Panc1 (cell line): ENCODE results near the gene TSPAN16. TPM values are rescaled to one million over a fixed set of nuclear protein-coding genes. Genes with fewer than 3 reads are reported as not detected.

Experiments used
- ATAC-seq: fragments of 200-7000 bp; cut with Tn5 transposase; 2 replicates; pipeline ENCODE4 v1.9.1; 2020; ENCODE audit warnings: mild to moderate bottlenecking, moderate library complexity
- BruUV-seq: library from RNA; stranded (reverse); fragments of 400-500 nt; replicated peaks from 2 replicates; lab custom pipeline; 2021; lab: Mats Ljungman, UMichigan
- CTCF ChIA-PET: fragments of 300-600 bp; sonication (Branson Sonifier 250); formaldehyde crosslinking; loops from one replicate; lab custom pipeline; 2022; ENCODE audit warnings: antibody characterized with exemption; lab: Charles Lee
- POLR2A ChIA-PET: fragments of 300-600 bp; sonication (Branson Sonifier 250); formaldehyde crosslinking; loops from one replicate; lab custom pipeline; 2022; ENCODE audit warnings: antibody characterized with exemption; lab: Charles Lee
- DNase-seq: peaks from one replicate; pipeline ENCODE4 v3.0.0-alpha.2; 2010; ENCODE audit warnings: low read depth, low spot score
- H3K27ac ChIP-seq: 2 replicates; pipeline ENCODE4 v1.5.1; 2011; ENCODE audit warnings: mild to moderate bottlenecking, low read length, inconsistent platforms
- H3K27me3 ChIP-seq: fragments of 200-500 bp; sonication (Bioruptor generic); 2 replicates; pipeline ENCODE4 v1.6.0; 2014; ENCODE audit warnings: low read length, inconsistent platforms; ENCODE audit not compliant: control insufficient read depth, insufficient read depth
- H3K36me3 ChIP-seq: fragments of 200-500 bp; sonication (Bioruptor generic); 2 replicates; pipeline ENCODE4 v1.5.1; 2014; ENCODE audit warnings: inconsistent platforms, mild to moderate bottlenecking, low read length, moderate library complexity; ENCODE audit not compliant: control insufficient read depth, insufficient read depth
- H3K4me1 ChIP-seq: 2 replicates; pipeline ENCODE4 v1.5.1; 2011; ENCODE audit warnings: inconsistent platforms, mild to moderate bottlenecking, low read length, moderate library complexity; ENCODE audit not compliant: control insufficient read depth, insufficient read depth
- H3K4me3 ChIP-seq, 2 experiments: 2 replicates each; pipeline ENCODE4 v1.5.1; 2011 to 2012; ENCODE audit warnings: low read depth in 2 of 2, low read length in 2 of 2, mild to moderate bottlenecking in 2 of 2, inconsistent platforms in 1 of 2, moderate library complexity in 1 of 2
- H3K9me3 ChIP-seq: fragments of 200-500 bp; sonication (Bioruptor generic); 2 replicates; pipeline ENCODE4 v1.5.1; 2014; ENCODE audit warnings: low read depth, mild to moderate bottlenecking, inconsistent platforms, low read length, moderate library complexity; ENCODE audit not compliant: control insufficient read depth, insufficient read depth
- POLR2AphosphoS5 ChIP-seq: IDR thresholded peaks from 2 replicates; pipeline ENCODE4 v1.6.1; 2012; ENCODE audit warnings: mild to moderate bottlenecking, low read depth, low read length, moderate library complexity
- REST ChIP-seq, 2 experiments: IDR thresholded peaks; 2 replicates each; pipeline ENCODE4 v1.6.1; 2011 to 2012; ENCODE audit warnings: low read depth in 2 of 2, control low read depth in 1 of 2, low read length in 1 of 2, mild to moderate bottlenecking in 1 of 2, moderate library complexity in 1 of 2; ENCODE audit not compliant: insufficient read depth in 1 of 2
- SIN3A ChIP-seq: IDR thresholded peaks from 2 replicates; pipeline ENCODE4 v1.6.1; 2012; ENCODE audit warnings: low read depth, mild to moderate bottlenecking, low read length, moderate library complexity, borderline replicate concordance; ENCODE audit not compliant: insufficient read depth
- TCF7L2 ChIP-seq: IDR thresholded peaks from 2 replicates; pipeline ENCODE4 v1.6.1; 2011; ENCODE audit warnings: mild to moderate bottlenecking, low read depth, low read length, inconsistent platforms
- in situ Hi-C: cut with HindIII; loops from 2 replicates; pipeline ENCODE4 v1.10.0; 2016; ENCODE audit warnings: low sequenced_read_pairs, low pct_unique_long_range_greater_than_20kb
- intact Hi-C: fragments of 100-400 bp; cut with micrococcal nuclease; formaldehyde crosslinking; loops from one replicate; pipeline ENCODE4 v1.10.0; 2022; ENCODE audit not compliant: unreplicated experiment
- total RNA-seq: library from RNA; stranded (reverse); gene quantifications from one replicate; pipeline ENCODE4 v1.2.1, GENCODE V29; 2021; ENCODE audit not compliant: unreplicated experiment
- TF ChIP-seq, protein P1 (sequence below): fragments of 450-650 bp; IDR thresholded peaks from 2 replicates; pipeline ENCODE4 v1.5.1; 2017; ENCODE audit warnings: mild to moderate bottlenecking

TSPAN16 gene
- total RNA-seq, 1 experiment from 2014 or later = not detected

DNA sequence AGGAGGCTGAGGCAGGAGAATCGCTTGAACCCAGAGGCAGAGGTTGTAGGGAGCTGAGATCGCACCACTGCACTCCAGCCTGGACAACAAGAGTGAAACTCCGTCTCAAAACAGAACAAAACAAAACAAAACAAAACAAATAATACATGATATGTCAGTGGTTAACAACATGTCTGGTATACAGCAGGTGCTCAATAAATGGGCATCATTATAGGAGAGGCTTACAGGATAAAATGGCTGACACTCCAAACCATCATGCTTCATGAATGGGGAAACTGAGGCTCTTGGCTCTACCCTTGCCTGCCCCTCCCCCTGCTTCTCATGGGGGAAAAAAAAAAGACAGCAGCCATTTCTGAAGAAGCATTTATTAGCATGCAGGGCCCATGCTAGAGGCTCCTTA lies 46.5 kb downstream of the TSPAN16 start:
- ATAC-seq = no peak
- Histone ChIP-seq H3K4me3 (no peak overlapping the region), H3K9me3 (no peaks in the 10 kb centered on the region), H3K27me3 (no peaks in the 10 kb centered on the region), H3K27ac (no peak overlapping the region; the same call in 1 of the 2 replicates), H3K36me3 (no peaks in the 10 kb centered on the region), H3K4me1 (peaks cover 20% of the 10 kb centered on the region)
- TF ChIP-seq REST (IDR thresholded peaks at IDR 0.05; ENCODE audit: insufficient read depth in 1 of 2, low read depth in 2 of 2, low read length in 1 of 2) (no peak), POLR2AphosphoS5 (no peak), TCF7L2 (no peak)
- TF ChIP-seq, protein P1, sequence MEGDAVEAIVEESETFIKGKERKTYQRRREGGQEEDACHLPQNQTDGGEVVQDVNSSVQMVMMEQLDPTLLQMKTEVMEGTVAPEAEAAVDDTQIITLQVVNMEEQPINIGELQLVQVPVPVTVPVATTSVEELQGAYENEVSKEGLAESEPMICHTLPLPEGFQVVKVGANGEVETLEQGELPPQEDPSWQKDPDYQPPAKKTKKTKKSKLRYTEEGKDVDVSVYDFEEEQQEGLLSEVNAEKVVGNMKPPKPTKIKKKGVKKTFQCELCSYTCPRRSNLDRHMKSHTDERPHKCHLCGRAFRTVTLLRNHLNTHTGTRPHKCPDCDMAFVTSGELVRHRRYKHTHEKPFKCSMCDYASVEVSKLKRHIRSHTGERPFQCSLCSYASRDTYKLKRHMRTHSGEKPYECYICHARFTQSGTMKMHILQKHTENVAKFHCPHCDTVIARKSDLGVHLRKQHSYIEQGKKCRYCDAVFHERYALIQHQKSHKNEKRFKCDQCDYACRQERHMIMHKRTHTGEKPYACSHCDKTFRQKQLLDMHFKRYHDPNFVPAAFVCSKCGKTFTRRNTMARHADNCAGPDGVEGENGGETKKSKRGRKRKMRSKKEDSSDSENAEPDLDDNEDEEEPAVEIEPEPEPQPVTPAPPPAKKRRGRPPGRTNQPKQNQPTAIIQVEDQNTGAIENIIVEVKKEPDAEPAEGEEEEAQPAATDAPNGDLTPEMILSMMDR = no peak
- no peak for DNase-seq
- ChIA-PET CTCF (no interaction called here), POLR2A (no interaction called here)
- BruUV-seq = no TSS peak
- intact Hi-C loops = no loop called here
- in situ Hi-C loops = no loop called here

GRCh38 chr19:11345122-11345803 lies 49.3 kb downstream of the TSPAN16 start:
- POLR2A ChIA-PET = interaction anchor here (0.6 to 1.7 kb wide), 2 partner anchors 15 to 29 kb away, joined by 8 read pairs; partner anchors contain the start of gene SWSAP1

More at GRCh38 chr19:11345122-11345803, 49.3 kb downstream of the TSPAN16 start:
- H3K4me3 ChIP-seq = peak overlapping the region; percentile 58 to 78
- in situ Hi-C loops (no loop called here), intact Hi-C loops (no loop called here)
- no peaks in the 10 kb centered on the region for H3K9me3 ChIP-seq
- no TSS peak for BruUV-seq
- peak overlapping the region; percentile 88 for H3K27ac ChIP-seq
- CTCF ChIA-PET = interaction anchor here (0.6 to 1.0 kb wide), 2 partner anchors 8 to 102 kb away, joined by 5 to 6 read pairs; no protein-coding TSS in a partner anchor
- DNase-seq (no peak), ATAC-seq (no peak)
- H3K4me1 ChIP-seq = peaks cover 17% of the 10 kb centered on the region
- H3K27me3 ChIP-seq = no peaks in the 10 kb centered on the region
- TF ChIP-seq, protein P1 = no peak
- TF ChIP-seq REST (IDR thresholded peaks at IDR 0.05; ENCODE audit: insufficient read depth in 1 of 2, low read depth in 2 of 2, low read length in 1 of 2) (no peak), TCF7L2 (no peak), POLR2AphosphoS5 (no peak), SIN3A (no peak)
- no peaks in the 10 kb centered on the region for H3K36me3 ChIP-seq
